22Rv1 (cell line): ENCODE results near the gene HNF1B.

Experiments used
- CTCF ChIP-seq: fragments of 450-650 bp; IDR thresholded peaks from 2 replicates; pipeline ENCODE4 v1.5.1; 2017; ENCODE audit warnings: mild to moderate bottlenecking
- ZFX ChIP-seq: fragments of 450-650 bp; IDR thresholded peaks from 2 replicates; pipeline ENCODE4 v1.6.1; 2017; ENCODE audit warnings: antibody characterized with exemption, borderline replicate concordance

- no peak for TF ChIP-seq CTCF
- TF ChIP-seq ZFX: no peak
Measured at GRCh38 chr17:37648555-37648954, 96.3 kb downstream of the HNF1B start.
